ENCODE measurements around the gene SEMA5A. TPM values are rescaled to one million over a fixed set of nuclear protein-coding genes. Genes with fewer than 3 reads are reported as not detected.

Gene SEMA5A
- total RNA-seq, 1 donor = 42.3 TPM

DNA sequence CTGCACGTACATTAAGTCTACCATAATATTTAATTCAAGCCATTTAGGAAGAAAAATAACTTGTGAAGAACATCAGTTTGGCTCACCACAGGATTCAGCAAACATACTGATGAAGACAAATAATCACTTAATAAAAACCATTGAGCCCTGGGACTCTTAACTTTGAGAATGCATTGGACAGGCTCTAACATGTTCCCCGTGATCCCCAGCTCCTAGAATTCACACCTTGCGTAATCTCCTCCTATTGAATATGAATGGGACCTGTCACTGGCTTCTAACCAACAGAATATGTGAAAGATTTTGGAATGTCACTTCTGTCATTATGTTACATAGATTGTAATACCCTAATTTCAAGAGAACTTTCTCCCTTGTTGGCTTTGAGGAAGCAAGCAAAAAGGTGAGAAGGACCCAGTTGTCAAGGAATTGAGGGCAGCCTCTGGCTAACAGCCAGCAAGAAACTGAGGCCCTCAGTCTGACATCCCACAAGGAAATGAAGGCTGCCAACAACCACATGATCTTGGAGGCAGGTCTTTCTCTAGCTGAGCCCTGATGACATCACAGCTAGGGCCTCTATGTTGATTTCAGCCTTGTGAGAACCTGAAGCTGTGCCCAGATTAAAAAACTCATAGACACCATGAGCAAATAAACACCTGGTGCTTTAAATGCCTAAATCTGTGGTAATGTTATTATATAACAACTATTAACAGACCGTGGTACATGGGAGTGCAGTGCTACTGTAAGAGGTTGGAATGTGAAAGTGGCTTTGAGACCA lies 433.2 kb downstream of the SEMA5A start:
- peaks cover 4% of the 10 kb centered on the region for H3K36me3 ChIP-seq (ENCODE audit: insufficient read depth, low read length)
- TF ChIP-seq, protein P1, sequence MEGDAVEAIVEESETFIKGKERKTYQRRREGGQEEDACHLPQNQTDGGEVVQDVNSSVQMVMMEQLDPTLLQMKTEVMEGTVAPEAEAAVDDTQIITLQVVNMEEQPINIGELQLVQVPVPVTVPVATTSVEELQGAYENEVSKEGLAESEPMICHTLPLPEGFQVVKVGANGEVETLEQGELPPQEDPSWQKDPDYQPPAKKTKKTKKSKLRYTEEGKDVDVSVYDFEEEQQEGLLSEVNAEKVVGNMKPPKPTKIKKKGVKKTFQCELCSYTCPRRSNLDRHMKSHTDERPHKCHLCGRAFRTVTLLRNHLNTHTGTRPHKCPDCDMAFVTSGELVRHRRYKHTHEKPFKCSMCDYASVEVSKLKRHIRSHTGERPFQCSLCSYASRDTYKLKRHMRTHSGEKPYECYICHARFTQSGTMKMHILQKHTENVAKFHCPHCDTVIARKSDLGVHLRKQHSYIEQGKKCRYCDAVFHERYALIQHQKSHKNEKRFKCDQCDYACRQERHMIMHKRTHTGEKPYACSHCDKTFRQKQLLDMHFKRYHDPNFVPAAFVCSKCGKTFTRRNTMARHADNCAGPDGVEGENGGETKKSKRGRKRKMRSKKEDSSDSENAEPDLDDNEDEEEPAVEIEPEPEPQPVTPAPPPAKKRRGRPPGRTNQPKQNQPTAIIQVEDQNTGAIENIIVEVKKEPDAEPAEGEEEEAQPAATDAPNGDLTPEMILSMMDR (IDR thresholded peaks at IDR 0.05; ENCODE audit: extremely low read depth, low read depth, low read length) = no peak
- no peaks in the 10 kb centered on the region for H4K20me1 ChIP-seq (ENCODE audit: insufficient read depth, low read length)
- H2AFZ ChIP-seq (ENCODE audit: low read length) = no peak overlapping the region
- H3K4me1 ChIP-seq (ENCODE audit: insufficient read depth, low read length) = no peaks in the 10 kb centered on the region
- no peak overlapping the region for H3K4me3 ChIP-seq (ENCODE audit: insufficient read depth, low read length)
- no peaks in the 10 kb centered on the region for H3K9me3 ChIP-seq (ENCODE audit: low read depth, low read length)
- no peaks in the 10 kb centered on the region for H3K27me3 ChIP-seq (ENCODE audit: insufficient read depth, low read length)
- H3K27ac ChIP-seq (ENCODE audit: low read depth, low read length) = no peak overlapping the region
- H3K79me2 ChIP-seq (ENCODE audit: insufficient read depth, low read length) = no peaks in the 10 kb centered on the region
- H3K4me2 ChIP-seq (ENCODE audit: insufficient read depth, low read length) = no peak overlapping the region
- DNase-seq (ENCODE audit: insufficient read length, low spot score, missing footprints) = no peak

DNA sequence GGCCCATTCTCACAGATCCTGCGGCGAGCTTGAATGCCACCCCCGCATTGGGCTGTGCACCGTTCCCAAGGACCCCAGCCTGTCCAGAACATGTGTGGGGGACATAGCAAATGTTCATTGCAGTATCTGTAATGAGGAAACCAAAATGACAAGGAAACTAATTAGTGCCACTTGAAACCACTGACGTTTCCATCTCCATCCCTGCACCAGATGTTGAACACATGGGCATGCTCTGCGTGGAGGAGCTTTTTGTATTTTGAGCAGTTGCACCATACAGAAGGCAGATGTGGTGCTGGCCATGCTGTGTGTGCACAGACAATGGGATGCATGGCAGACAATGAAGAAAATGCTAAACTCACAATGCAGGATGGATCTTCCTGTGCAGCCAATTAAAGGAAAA lies 437.7 kb downstream of the SEMA5A start:
- H3K36me3 ChIP-seq (ENCODE audit: insufficient read depth, low read length) = peaks cover 5% of the 10 kb centered on the region
- TF ChIP-seq, protein P1 (IDR thresholded peaks at IDR 0.05; ENCODE audit: extremely low read depth, low read depth, low read length) = no peak
- H3K4me1 ChIP-seq (ENCODE audit: insufficient read depth, low read length) = no peaks in the 10 kb centered on the region
- H3K79me2 ChIP-seq (ENCODE audit: insufficient read depth, low read length) = no peaks in the 10 kb centered on the region
- no peak overlapping the region for H3K27ac ChIP-seq (ENCODE audit: low read depth, low read length)
- no peak for DNase-seq (ENCODE audit: insufficient read length, low spot score, missing footprints)
- H4K20me1 ChIP-seq (ENCODE audit: insufficient read depth, low read length) = no peaks in the 10 kb centered on the region
- H3K4me3 ChIP-seq (ENCODE audit: insufficient read depth, low read length) = no peak overlapping the region
- H3K9me3 ChIP-seq (ENCODE audit: low read depth, low read length) = no peaks in the 10 kb centered on the region
- H2AFZ ChIP-seq (ENCODE audit: low read length) = no peak overlapping the region
- no peaks in the 10 kb centered on the region for H3K27me3 ChIP-seq (ENCODE audit: insufficient read depth, low read length)
- no peak overlapping the region for H3K4me2 ChIP-seq (ENCODE audit: insufficient read depth, low read length)

DNA sequence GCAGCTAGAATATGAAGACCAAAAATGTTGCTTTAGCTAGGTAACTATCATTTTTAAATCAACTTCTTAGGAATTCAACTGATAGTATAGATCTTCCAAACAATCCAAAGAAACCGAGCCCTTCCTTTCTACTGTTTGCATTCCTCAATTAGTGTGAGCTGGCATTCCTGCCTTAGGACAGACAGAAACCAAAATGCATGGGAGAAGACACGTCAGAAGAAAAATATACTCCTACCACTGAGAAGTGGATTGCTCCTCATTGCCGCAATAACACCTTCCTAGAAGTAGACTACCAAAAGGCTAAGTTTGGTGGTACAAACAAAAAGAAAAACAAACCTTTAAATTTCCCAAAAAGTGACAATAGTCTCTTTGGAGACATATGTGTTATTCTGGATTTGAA lies 440.0 kb downstream of the SEMA5A start:
- no peak overlapping the region for H3K4me2 ChIP-seq (ENCODE audit: insufficient read depth, low read length)
- H3K27ac ChIP-seq (ENCODE audit: low read depth, low read length) = no peak overlapping the region
- H4K20me1 ChIP-seq (ENCODE audit: insufficient read depth, low read length) = no peaks in the 10 kb centered on the region
- H3K4me3 ChIP-seq (ENCODE audit: insufficient read depth, low read length) = no peak overlapping the region
- TF ChIP-seq, protein P1 (IDR thresholded peaks at IDR 0.05; ENCODE audit: extremely low read depth, low read depth, low read length) = no peak
- no peak overlapping the region for H2AFZ ChIP-seq (ENCODE audit: low read length)
- H3K36me3 ChIP-seq (ENCODE audit: insufficient read depth, low read length) = peaks cover 5% of the 10 kb centered on the region
- no peak for DNase-seq (ENCODE audit: insufficient read length, low spot score, missing footprints)
- no peaks in the 10 kb centered on the region for H3K27me3 ChIP-seq (ENCODE audit: insufficient read depth, low read length)
- no peaks in the 10 kb centered on the region for H3K9me3 ChIP-seq (ENCODE audit: low read depth, low read length)
- no peaks in the 10 kb centered on the region for H3K4me1 ChIP-seq (ENCODE audit: insufficient read depth, low read length)
- H3K79me2 ChIP-seq (ENCODE audit: insufficient read depth, low read length) = no peaks in the 10 kb centered on the region

DNA sequence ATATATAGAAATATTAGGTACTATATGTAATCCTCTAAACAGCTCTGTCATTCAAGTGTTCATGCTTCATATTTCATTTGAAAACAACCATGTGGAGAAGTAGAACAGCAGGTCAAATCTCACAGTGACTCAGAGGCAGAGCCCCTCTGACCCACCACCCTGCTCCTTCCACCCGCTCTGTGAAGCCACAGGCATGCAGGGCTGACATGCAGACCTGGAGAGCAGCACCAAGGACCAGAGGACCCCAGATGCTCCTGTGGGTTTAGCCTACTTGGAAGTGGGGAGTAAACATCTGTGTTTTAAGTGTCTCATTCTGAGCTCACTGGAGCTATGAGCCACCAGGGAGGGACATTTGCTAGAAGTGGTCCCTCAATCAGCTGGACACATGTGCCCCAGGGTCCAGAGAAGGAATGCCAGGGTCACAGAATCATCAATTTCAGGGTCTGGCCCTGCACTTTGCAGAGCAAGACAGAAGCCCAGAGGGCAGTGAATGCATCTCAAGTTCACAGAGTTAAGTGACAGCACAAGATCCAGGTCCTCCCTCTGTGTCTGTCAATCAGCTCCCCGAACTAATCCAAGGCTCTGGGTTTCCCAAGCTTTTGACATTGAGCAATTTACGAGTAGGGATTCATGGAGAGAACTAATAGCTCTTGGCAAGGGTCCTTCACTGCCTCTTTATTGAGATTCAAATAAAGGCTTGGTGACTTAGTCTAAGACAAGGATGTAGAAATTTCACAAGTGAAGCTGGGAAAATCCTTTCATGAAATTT lies 441.1 kb downstream of the SEMA5A start:
- H3K27ac ChIP-seq (ENCODE audit: low read depth, low read length) = no peak overlapping the region

More for the DNA sequence above, 441.1 kb downstream of the SEMA5A start:
- TF ChIP-seq, protein P1 (IDR thresholded peaks at IDR 0.05; ENCODE audit: extremely low read depth, low read depth, low read length) = no peak
- Histone ChIP-seq H3K79me2 (ENCODE audit: insufficient read depth, low read length) (no peaks in the 10 kb centered on the region), H3K4me1 (ENCODE audit: insufficient read depth, low read length) (no peaks in the 10 kb centered on the region), H3K4me3 (ENCODE audit: insufficient read depth, low read length) (no peak overlapping the region), H3K27me3 (ENCODE audit: insufficient read depth, low read length) (no peaks in the 10 kb centered on the region), H3K36me3 (ENCODE audit: insufficient read depth, low read length) (peaks cover 5% of the 10 kb centered on the region), H2AFZ (ENCODE audit: low read length) (no peak overlapping the region), H3K9me3 (ENCODE audit: low read depth, low read length) (no peaks in the 10 kb centered on the region), H3K4me2 (ENCODE audit: insufficient read depth, low read length) (no peak overlapping the region), H4K20me1 (ENCODE audit: insufficient read depth, low read length) (no peaks in the 10 kb centered on the region)
- DNase-seq (ENCODE audit: insufficient read length, low spot score, missing footprints) = no peak

Measured in osteoblast (primary cell).